Naive B cell (primary cell): ENCODE data around the gene SWAP70. TPM values are rescaled to one million over a fixed set of nuclear protein-coding genes. Genes with fewer than 3 reads are reported as not detected.

ENCODE experiments used
- ATAC-seq, 2 donors: fragments of 150-1000 bp; cut with Tn5 transposase; 2 replicates each; pipeline ENCODE4 v1.10.0; 2021; ENCODE audit warnings: low read depth in 2 of 2, mild to moderate bottlenecking in 2 of 2, moderate library complexity in 2 of 2
- DNase-seq: peaks from one replicate; pipeline ENCODE4 v3.0.0; 2022
- H3K27ac Mint-ChIP-seq, 6 donors: one replicate each; pipeline ENCODE4 v1.8.0; 2020 to 2022; ENCODE audit warnings: mild to moderate bottlenecking in 6 of 6, mixed read lengths in 6 of 6, moderate library complexity in 5 of 6, inconsistent platforms in 2 of 6
- H3K27me3 Mint-ChIP-seq, 3 donors: one replicate each; pipeline ENCODE4 v1.8.0; 2021 to 2022; ENCODE audit warnings: mixed read lengths in 3 of 3, mild to moderate bottlenecking in 1 of 3
- H3K36me3 Mint-ChIP-seq, 2 donors: one replicate each; pipeline ENCODE4 v1.8.0; 2020 to 2022; ENCODE audit warnings: mixed read lengths in 2 of 2, inconsistent platforms in 1 of 2, mild to moderate bottlenecking in 1 of 2
- H3K4me1 Mint-ChIP-seq, 3 donors: one replicate each; pipeline ENCODE4 v1.8.0; 2020 to 2022; ENCODE audit warnings: mixed read lengths in 3 of 3, inconsistent platforms in 1 of 3, mild to moderate bottlenecking in 1 of 3, moderate library complexity in 1 of 3
- H3K4me3 Mint-ChIP-seq, 8 donors: one replicate each; pipeline ENCODE4 v1.8.0; 2020 to 2022; ENCODE audit warnings: mild to moderate bottlenecking in 8 of 8, mixed read lengths in 8 of 8, moderate library complexity in 8 of 8, inconsistent platforms in 2 of 8
- H3K9me3 Mint-ChIP-seq, 7 donors: one replicate each; pipeline ENCODE4 v1.8.0; 2020 to 2022; ENCODE audit warnings: mixed read lengths in 7 of 7, mild to moderate bottlenecking in 5 of 7, inconsistent platforms in 2 of 7, moderate library complexity in 1 of 7
- polyA plus RNA-seq, 6 donors: library from polyadenylated mRNA; unstranded; fragments of 300-500 nt; fragmentation: Illumina TruSeq; gene quantifications; one replicate each; pipeline ENCODE4 v1.2.3, GENCODE V29; 2021; ENCODE audit warnings: low read depth in 6 of 6

The SWAP70 gene
- polyA plus RNA-seq, 6 donors from 2014 or later = 239 to 378 (median 304) TPM

GRCh38 chr11:9753021-9753420 lies 89.1 kb downstream of the SWAP70 start:
- peak overlapping the region; percentile 39 to 97 (median 82) for H3K27ac Mint-ChIP-seq
- no peaks in the 10 kb centered on the region for H3K9me3 Mint-ChIP-seq
- ATAC-seq = no peak
- DNase-seq = no peak
- H3K36me3 Mint-ChIP-seq = peaks cover 18 to 20% of the 10 kb centered on the region in 2 donors
- peaks cover 54 to 71% (median 63%) of the 10 kb centered on the region in 3 donors for H3K4me1 Mint-ChIP-seq
- H3K27me3 Mint-ChIP-seq = no peaks in the 10 kb centered on the region
- peak overlapping the region in 2 of 8 donors; percentile 15 to 65 for H3K4me3 Mint-ChIP-seq

DNA sequence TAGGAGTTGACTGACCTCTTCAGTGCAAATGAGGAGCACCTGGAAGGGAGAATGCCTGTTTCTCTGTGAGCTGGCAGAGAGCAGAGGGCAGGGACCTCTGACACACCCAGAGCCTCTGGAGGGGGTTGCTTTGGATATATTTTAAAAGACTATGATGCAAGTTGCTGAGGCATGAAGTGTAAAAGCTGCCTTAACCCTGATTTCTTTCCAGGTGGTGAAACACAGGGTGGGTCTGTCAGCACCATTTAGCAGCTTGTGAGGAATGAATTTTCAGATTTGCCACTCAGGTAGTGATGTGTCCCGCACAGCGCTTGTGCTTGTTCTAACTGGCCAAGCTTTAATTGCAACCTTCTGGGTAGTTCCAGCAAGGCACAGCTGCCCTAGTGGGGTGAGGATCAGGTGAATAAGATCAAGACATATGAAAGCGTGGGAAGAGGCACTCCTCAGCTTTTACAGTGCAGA lies 90.2 kb downstream of the SWAP70 start:
- DNase-seq (no peak), ATAC-seq (no peak)
- Mint-ChIP-seq H3K27ac (peak overlapping the region; percentile 64 to 97 (median 88)), H3K4me1 (peaks cover 48 to 65% (median 59%) of the 10 kb centered on the region in 3 donors), H3K9me3 (no peaks in the 10 kb centered on the region), H3K36me3 (peaks cover 10 to 11% of the 10 kb centered on the region in 2 donors), H3K27me3 (no peaks in the 10 kb centered on the region), H3K4me3 (peak overlapping the region; percentile 31 to 85 (median 62))

- H3K27me3 Mint-ChIP-seq = no peaks in the 10 kb centered on the region
- peak overlapping the region in 7 of 8 donors; percentile 39 to 94 (median 89) for H3K4me3 Mint-ChIP-seq
- H3K27ac Mint-ChIP-seq = peak overlapping the region; percentile 95 to 99 (median 98)
- H3K9me3 Mint-ChIP-seq = no peaks in the 10 kb centered on the region
- DNase-seq = no peak
- peaks cover 2 to 5% of the 10 kb centered on the region in 2 donors for H3K36me3 Mint-ChIP-seq
- no peak for ATAC-seq
- H3K4me1 Mint-ChIP-seq = peaks cover 55 to 73% (median 68%) of the 10 kb centered on the region in 3 donors
These were observed 91.8 kb downstream of the SWAP70 start for GRCh38 chr11:9755561-9756185.

DNA sequence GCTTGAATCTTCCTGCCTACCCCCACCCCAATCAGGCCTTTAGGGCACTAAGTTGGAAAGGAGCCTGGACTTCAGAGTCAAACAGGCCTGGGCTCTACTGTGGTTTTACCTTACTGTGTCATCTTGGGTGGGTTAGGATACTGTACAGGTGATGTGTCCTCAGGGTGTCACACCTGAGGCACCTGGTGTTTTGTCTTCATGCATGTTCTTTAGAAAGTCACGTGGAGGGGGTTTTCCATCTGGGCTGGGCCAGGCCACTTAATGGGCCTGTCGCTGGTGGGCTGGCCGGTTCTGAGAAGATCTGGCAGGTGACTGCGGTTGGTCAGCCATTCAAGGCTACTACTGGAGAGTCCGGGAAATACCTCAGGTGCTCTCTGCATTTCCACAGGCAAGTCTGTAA lies 92.6 kb downstream of the SWAP70 start:
- Mint-ChIP-seq H3K36me3 (no peaks in the 10 kb centered on the region), H3K4me1 (peaks cover 56 to 73% (median 68%) of the 10 kb centered on the region in 3 donors), H3K27ac (peak overlapping the region; percentile 95 to 99 (median 98)), H3K4me3 (peak overlapping the region; percentile 15 to 94 (median 88)), H3K27me3 (no peaks in the 10 kb centered on the region), H3K9me3 (no peaks in the 10 kb centered on the region)
- ATAC-seq = peak; percentile 15 to 17
- DNase-seq = no peak

DNA sequence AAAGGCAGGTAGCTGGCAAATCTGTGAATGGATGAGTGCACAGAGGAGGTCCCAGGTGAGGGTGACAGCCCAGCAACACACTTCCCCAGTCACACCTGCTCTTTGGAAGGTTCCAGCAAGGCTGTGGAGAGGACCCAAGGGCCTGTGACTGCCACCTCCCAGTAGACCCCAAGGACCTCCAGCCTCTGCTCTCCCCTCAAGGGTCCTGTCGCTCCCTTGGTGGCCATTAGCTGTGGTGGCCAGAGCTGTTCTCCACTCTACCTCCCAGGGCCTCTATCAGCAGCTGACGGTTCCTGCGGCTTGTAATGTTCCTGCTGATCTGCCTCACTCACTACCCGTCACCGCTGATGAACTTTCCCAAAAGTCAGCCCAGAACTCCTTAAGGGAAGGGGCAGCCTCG lies 93.0 kb downstream of the SWAP70 start:
- peak overlapping the region; percentile 95 to 99 (median 98) for H3K27ac Mint-ChIP-seq
- no peak for DNase-seq
- H3K27me3 Mint-ChIP-seq = no peaks in the 10 kb centered on the region
- H3K36me3 Mint-ChIP-seq = no peaks in the 10 kb centered on the region
- H3K4me1 Mint-ChIP-seq = peaks cover 60 to 77% (median 72%) of the 10 kb centered on the region in 3 donors
- H3K9me3 Mint-ChIP-seq = no peaks in the 10 kb centered on the region
- H3K4me3 Mint-ChIP-seq = peak overlapping the region in 7 of 8 donors; percentile 39 to 94 (median 89)
- no peak for ATAC-seq

DNA sequence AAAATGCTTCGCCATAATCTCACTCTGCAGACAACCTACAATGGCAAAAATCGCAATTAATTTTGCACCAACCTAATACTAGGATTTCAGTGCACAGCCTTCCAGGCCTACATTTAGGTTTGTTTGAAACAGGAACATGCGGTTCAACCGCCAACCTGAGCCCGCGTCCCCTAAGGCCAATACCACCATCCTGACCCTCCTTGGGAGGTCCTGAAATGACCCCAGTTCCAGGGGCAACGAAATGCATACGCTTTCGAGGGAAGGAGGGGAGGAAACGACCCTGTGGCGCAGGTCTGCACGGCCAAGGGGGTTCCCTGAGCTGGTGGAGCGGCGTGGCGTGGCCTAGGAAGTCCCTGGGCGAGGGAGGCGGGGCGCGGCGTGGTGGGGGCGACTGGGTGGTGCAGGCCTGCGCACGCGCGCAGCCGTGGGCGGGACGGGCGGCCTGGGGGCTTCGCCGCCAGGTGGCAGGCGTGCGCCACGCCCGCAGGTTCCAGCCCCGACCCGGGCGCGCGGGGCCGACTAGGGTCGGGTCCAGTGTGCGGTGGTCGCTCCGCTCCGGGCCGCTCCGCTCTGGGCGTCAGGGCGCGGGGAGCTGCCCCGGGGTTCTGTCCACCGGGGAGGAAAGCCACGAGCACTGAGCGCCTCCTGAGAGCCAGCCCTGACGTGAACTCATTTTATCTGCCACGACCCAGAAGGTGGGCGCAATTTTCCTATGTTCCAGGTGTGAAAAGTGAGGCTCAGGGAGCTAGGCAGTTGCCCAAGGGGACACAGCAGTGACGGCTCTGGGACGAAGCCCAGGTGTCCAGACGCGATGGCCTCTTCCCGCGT lies 94.1 kb downstream of the SWAP70 start:
- peak overlapping the region; percentile 97 to 99 (median 98) for H3K27ac Mint-ChIP-seq
- ATAC-seq (peak; percentile 78 to 84), DNase-seq (peak; percentile 95)
- H3K9me3 Mint-ChIP-seq = no peaks in the 10 kb centered on the region
- peaks cover 65 to 79% (median 77%) of the 10 kb centered on the region in 3 donors for H3K4me1 Mint-ChIP-seq
- peak overlapping the region; percentile 85 to 94 (median 90) for H3K4me3 Mint-ChIP-seq
- no peaks in the 10 kb centered on the region for H3K36me3 Mint-ChIP-seq
- H3K27me3 Mint-ChIP-seq = no peaks in the 10 kb centered on the region

- H3K36me3 Mint-ChIP-seq = no peaks in the 10 kb centered on the region
- peak overlapping the region; percentile 61 to 97 (median 92) for H3K27ac Mint-ChIP-seq
- peaks cover 63 to 71% (median 68%) of the 10 kb centered on the region in 3 donors for H3K4me1 Mint-ChIP-seq
- DNase-seq = peak; percentile 49
- ATAC-seq = peak; percentile 17 to 18
- peak overlapping the region; percentile 85 to 94 (median 88) for H3K4me3 Mint-ChIP-seq
- no peaks in the 10 kb centered on the region for H3K9me3 Mint-ChIP-seq
- no peaks in the 10 kb centered on the region for H3K27me3 Mint-ChIP-seq
These were observed 95.0 kb downstream of the SWAP70 start for GRCh38 chr11:9758637-9759518.

DNA sequence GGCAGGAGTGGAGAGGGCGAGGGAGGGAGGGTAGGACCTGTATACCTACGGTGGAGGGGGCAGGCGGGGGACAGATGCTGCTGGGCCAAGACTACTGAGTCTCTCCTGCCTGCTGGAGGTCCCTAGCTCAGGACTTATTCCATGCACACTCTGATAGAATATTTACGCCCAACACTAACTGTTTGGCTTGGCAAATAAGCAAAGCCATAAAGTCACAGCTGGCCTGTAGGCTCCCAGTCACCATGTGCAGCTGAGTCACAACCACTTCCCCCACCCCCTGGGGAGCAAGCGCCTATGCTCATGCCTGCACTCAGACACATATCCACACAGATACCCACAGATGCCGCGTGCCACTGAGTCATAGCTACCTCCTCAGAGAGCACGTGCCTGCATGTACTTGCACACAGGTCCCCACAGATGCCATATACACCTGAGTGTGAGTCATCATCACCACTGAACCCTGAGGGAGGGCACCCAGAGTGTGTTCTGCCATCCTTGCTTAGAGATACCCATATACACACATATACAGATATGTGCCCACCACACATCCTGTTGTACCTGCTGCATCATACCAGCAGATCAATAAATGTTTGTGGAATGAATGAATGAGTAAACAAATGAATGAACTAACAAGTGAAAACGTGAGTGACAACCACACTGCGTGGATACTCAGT lies 95.8 kb downstream of the SWAP70 start:
- Mint-ChIP-seq H3K4me3 (peak overlapping the region; percentile 85 to 94 (median 88)), H3K9me3 (no peaks in the 10 kb centered on the region), H3K4me1 (peaks cover 59 to 66% (median 66%) of the 10 kb centered on the region in 3 donors), H3K27me3 (no peaks in the 10 kb centered on the region), H3K36me3 (no peaks in the 10 kb centered on the region), H3K27ac (peak overlapping the region; percentile 61 to 97 (median 92))
- DNase-seq (peak; percentile 57), ATAC-seq (peak; percentile 14 to 32)

DNA sequence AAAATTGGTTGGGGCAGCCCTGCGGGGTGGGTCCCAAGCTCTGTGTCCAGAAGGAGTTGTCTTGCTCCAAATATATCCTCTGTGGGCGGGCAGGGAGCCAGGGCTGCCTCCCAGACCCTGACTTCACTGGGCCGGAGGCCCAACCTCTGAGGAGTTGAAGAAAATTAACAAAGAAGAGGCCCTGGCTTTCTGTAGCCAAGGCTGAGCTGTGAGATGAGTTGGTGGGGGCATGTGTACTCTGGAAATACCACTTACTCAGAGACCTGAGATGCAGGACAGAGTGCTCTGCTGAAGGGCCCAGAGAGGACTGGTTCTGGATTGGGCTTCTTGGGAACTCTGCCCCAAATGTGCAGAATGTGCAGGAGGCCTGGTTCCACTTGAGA lies 96.3 kb downstream of the SWAP70 start:
- no peaks in the 10 kb centered on the region for H3K36me3 Mint-ChIP-seq
- H3K4me3 Mint-ChIP-seq = peak overlapping the region in 5 of 8 donors; percentile 5 to 76 (median 25)
- no peak for ATAC-seq
- no peaks in the 10 kb centered on the region for H3K27me3 Mint-ChIP-seq
- peaks cover 60 to 66% (median 66%) of the 10 kb centered on the region in 3 donors for H3K4me1 Mint-ChIP-seq
- peak overlapping the region; percentile 12 to 97 (median 54) for H3K27ac Mint-ChIP-seq
- no peak for DNase-seq
- no peaks in the 10 kb centered on the region for H3K9me3 Mint-ChIP-seq

DNA sequence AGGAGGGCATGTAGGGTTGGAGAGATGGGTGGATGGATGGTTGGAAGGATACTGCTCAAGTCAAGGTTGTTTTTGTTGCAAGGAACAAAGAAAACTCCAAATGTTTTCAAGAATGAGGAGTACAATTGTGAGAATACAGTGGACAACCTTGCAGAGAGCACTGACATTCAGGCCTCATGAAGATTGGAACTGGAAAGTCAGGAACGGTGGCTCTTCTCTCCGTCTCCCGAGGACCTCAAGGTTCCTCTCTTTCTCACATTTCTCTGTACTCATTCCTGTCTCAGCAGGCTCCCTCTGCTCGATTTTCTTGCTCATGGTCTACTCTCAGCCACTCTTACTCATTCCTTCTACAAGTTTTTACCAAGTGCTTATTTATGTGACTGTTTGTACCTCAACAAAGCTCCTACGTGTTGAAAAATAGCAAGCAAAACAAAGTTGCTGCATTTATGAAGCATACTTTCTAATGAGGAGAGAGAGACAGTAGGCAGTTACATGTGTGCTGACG lies 97.6 kb downstream of the SWAP70 start:
- peaks cover 53 to 59% (median 58%) of the 10 kb centered on the region in 3 donors for H3K4me1 Mint-ChIP-seq
- peak overlapping the region in 3 of 6 donors; percentile 3 to 11 (median 10) for H3K27ac Mint-ChIP-seq
- DNase-seq (no peak), ATAC-seq (no peak)
- H3K4me3 Mint-ChIP-seq = peak overlapping the region in 1 of 8 donors; percentile 60
- no peaks in the 10 kb centered on the region for H3K27me3 Mint-ChIP-seq
- no peaks in the 10 kb centered on the region for H3K36me3 Mint-ChIP-seq
- no peaks in the 10 kb centered on the region for H3K9me3 Mint-ChIP-seq

- H3K4me1 Mint-ChIP-seq = peaks cover 47 to 57% (median 51%) of the 10 kb centered on the region in 3 donors
These were observed 98.7 kb downstream of the SWAP70 start for GRCh38 chr11:9762531-9762930.

GRCh38 chr11:9763301-9763700 lies 99.4 kb downstream of the SWAP70 start:
- DNase-seq (no peak), ATAC-seq (no peak)
- H3K4me3 Mint-ChIP-seq = no peak overlapping the region
- H3K9me3 Mint-ChIP-seq = no peaks in the 10 kb centered on the region
- H3K27ac Mint-ChIP-seq = no peak overlapping the region
- peaks cover 43 to 51% (median 47%) of the 10 kb centered on the region in 3 donors for H3K4me1 Mint-ChIP-seq
- H3K27me3 Mint-ChIP-seq = no peaks in the 10 kb centered on the region
- no peaks in the 10 kb centered on the region for H3K36me3 Mint-ChIP-seq

More at GRCh38 chr11:9762531-9762930, 98.7 kb downstream of the SWAP70 start:
- no peaks in the 10 kb centered on the region for H3K36me3 Mint-ChIP-seq
- DNase-seq = no peak
- H3K4me3 Mint-ChIP-seq = no peak overlapping the region
- peak overlapping the region in 2 of 6 donors; percentile 10 to 16 for H3K27ac Mint-ChIP-seq
- H3K9me3 Mint-ChIP-seq = no peaks in the 10 kb centered on the region
- H3K27me3 Mint-ChIP-seq = no peaks in the 10 kb centered on the region
- ATAC-seq = no peak
